ENCODE measurements around the gene DGKK.
"Not testable (repeated sequence)": the region's sequence is repeated elsewhere in the genome, so short reads cannot be mapped to it uniquely, and the experiment has no call there.

DGKK gene

GRCh38 chrX:50431623-50432022 is 39.0 kb downstream of the DGKK start:
- no peak for DNase-seq (ENCODE audit: low read depth in 2 of 2)

GRCh38 chrX:50430917-50431575 is 39.6 kb downstream of the DGKK start:
- DNase-seq (ENCODE audit: low read depth in 2 of 2): no peak

- DNase-seq (ENCODE audit: low read depth in 2 of 2): no peak
Observed at GRCh38 chrX:50428174-50428573, 42.5 kb downstream of the DGKK start.

GRCh38 chrX:50407976-50408375 is 62.6 kb downstream of the DGKK start:
- DNase-seq (ENCODE audit: low read depth in 2 of 2): no peak

GRCh38 chrX:50403903-50404302 is 66.7 kb downstream of the DGKK start:
- no peak for DNase-seq (ENCODE audit: low read depth in 2 of 2)

- DNase-seq (ENCODE audit: low read depth in 2 of 2): no peak
Observed at GRCh38 chrX:50402886-50403285, 67.7 kb downstream of the DGKK start.

GRCh38 chrX:50393902-50394301 is 76.7 kb downstream of the DGKK start:
- DNase-seq (ENCODE audit: low read depth in 2 of 2): no peak

GRCh38 chrX:50386520-50386919 is 84.1 kb downstream of the DGKK start:
- no peak for DNase-seq (ENCODE audit: low read depth in 2 of 2)

- no peak for DNase-seq (ENCODE audit: low read depth in 2 of 2)
Observed at GRCh38 chrX:50381729-50382415, 88.8 kb downstream of the DGKK start.

GRCh38 chrX:50375481-50376267 is 95.0 kb downstream of the DGKK start:
- no peak for DNase-seq (ENCODE audit: low read depth in 2 of 2)

GRCh38 chrX:50372966-50373365 is 97.7 kb downstream of the DGKK start:
- DNase-seq (ENCODE audit: low read depth in 2 of 2): no peak

- DNase-seq (ENCODE audit: low read depth in 2 of 2): no peak
Observed at GRCh38 chrX:50343917-50344316, 126.7 kb downstream of the DGKK start.

- DNase-seq (ENCODE audit: low read depth in 2 of 2): no peak
Observed at GRCh38 chrX:50333308-50333707, 137.3 kb downstream of the DGKK start.

GRCh38 chrX:50332668-50333067 is 138.0 kb downstream of the DGKK start:
- DNase-seq (ENCODE audit: low read depth in 2 of 2): not testable (repeated sequence)

GRCh38 chrX:50327235-50327634 is 143.4 kb downstream of the DGKK start:
- DNase-seq (ENCODE audit: low read depth in 2 of 2): no peak

Measured in stimulated activated CD8-positive, alpha-beta memory T cell treated with anti-CD3 and anti-CD28 coated beads, Interleukin-2, amount 100 ng/mL, for 48 hours (primary cell).